Stimulated activated CD8-positive, alpha-beta memory T cell treated with anti-CD3 and anti-CD28 coated beads, Interleukin-4, amount 100 ng/mL, for 48 hours (primary cell): ENCODE results near the gene LVRN.

Experiments
- DNase-seq: peaks from one replicate; pipeline ENCODE4 v3.0.0-alpha.2; 2020

LVRN gene

DNA sequence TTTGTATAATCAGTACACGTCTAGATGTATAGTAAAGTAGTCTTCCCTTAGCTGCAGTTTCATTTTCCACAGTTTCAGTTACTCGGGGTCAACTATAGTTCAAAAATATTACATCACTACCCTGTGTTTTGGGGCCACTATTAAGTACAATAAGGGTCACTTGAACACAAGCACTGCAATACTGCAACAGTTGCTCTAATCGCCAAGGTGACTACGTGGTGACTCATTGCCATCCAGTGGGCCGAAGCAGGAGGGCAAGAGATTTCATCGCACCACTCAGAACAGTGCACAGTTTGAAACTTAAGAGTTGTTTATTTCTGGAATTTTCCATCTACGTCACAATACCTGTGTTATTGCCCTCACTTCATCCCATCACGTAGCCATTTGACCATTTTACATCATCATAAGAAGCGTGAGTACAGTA is 69.8 kb downstream of the LVRN start, which contains the start of gene ARL14EPL:
Gene ARL14EPL (plus strand): TSS at position 379 of the 424 bp plus-strand sequence. CDS start 18,994 bp downstream, outside the sequence.
- peak; percentile 25 for DNase-seq

DNA sequence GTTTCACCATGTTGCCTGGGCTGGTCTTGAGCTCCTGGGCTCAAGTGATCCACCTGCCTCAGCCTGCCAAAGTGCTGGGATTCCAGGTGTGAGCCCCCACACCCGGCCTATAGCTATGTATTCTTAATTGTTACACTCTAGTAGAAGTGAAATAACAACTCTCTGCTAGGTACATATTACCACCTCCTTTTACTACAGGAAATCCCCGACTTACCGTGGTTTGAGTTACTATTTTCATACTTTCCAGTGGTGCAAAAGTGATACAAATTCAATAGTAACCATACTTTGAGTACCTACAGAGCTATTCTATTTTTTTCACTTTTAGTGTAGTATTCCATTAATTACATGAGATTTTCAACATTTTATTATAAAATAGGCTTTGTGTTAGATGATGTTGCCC is 70.7 kb downstream of the LVRN start:
- no peak for DNase-seq

GRCh38 chr5:116035123-116035522 is 72.8 kb downstream of the LVRN start:
- DNase-seq, result no peak

GRCh38 chr5:116037236-116037822 is 75.1 kb downstream of the LVRN start:
- no peak for DNase-seq

DNA sequence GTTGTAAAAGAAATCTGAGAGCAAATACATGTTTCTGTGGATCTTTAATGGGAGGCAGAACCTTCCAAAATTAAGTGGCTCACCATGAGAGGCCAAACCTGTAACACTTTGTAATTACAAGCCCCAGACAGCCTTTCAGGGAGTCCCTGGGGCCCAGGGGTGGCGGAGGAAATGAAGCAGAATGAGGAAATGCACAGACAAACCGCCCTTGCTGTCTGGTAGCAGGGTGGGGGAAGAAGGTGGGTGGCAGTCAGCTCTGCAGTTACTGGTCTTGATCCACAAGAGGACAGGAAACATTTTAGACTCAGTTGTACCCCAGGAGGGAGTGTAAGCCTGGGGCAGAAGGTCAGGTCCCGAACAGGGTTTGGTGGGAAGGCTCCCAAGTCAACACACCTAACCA is 76.5 kb downstream of the LVRN start:
- DNase-seq, result no peak

DNA sequence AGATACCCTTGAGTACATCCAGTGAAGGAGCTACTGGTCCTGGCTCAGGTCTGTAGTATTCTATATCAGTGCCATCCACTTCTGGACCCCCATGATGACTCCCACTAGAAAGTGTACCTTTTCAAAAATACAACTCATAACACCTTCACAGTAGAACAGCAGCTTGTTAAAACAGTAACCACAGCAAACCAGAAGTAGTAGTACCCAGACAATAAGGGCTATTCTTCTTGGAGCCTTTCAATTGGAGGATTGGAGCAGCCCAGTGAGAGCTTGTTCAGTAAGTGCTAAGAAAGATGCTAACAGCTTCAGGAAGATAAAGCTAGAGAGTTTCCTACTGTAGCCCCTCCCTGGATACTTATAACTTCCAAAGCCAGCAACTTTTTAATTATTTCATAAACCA is 80.1 kb downstream of the LVRN start:
- no peak for DNase-seq

- no peak for DNase-seq
These were observed 81.8 kb downstream of the LVRN start for GRCh38 chr5:116044073-116044472.

DNA sequence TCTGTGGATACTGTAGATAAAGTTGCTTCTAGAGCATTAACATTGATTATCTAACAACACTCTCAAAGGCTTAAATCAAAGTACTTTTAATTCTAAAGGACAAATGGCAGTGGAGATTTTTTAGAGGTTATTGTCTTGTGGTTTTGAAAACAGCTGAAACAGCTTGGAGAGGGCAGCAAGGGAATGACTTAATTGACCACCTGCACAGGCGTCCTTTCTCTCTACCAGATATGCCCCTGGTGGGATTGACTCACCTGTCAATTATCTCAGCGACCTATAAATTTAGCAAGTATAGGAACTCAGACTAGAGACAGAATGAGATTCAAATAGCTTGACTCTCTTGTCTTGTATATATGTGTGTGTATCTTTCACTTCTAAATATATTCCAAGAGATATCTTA is 83.5 kb downstream of the LVRN start:
- DNase-seq, result no peak

GRCh38 chr5:116046261-116046660 is 84.0 kb downstream of the LVRN start:
- DNase-seq, result no peak

DNA sequence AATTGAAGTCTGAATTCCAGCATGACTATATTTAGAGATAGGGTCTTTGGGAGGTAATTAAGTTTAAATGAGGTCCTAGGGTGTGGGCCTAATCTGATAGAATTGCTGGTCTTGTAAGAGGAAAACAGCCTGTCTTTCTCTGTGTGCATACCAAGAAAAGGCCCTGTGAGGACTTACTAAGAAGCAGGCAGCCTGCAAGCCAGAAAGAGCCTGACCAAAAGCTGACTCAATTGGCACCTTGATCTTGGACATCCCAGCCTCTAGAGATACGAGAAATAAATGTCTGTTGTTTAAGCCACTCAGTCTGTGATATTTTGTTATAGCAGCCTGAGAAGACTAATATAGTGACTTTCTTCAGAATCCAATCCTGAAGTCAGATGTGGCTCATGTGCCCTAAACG is 84.5 kb downstream of the LVRN start:
- no peak for DNase-seq

DNA sequence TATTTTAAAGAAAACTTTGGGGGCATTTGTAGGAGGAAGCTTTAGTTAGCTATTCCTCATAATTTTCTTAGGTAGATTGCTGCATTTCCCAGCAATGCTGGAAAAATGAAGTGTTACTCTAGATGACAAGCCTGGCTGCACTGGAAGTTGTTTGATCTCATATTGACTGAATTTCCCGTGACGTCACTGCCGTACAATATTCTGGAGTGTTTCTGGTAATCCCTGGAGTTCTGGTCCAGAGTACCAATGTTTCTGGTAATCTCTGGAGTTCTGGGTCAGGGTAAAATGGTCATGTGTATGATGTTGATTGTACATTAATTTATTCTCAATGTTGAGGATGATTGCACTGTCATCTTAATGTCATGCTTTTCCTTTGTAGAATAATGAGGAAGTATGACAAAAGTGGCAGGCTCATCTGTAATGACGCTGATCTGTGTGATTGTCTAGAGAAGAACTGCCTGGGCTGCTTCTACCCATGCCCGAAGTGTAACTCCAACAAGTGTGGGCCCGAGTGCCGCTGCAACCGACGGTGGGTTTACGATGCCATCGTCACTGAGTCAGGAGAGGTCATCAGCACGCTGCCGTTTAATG is 96.2 kb downstream of the LVRN start:
- no peak for DNase-seq

GRCh38 chr5:116062352-116062751 is 100.1 kb downstream of the LVRN start:
- DNase-seq, result no peak

DNA sequence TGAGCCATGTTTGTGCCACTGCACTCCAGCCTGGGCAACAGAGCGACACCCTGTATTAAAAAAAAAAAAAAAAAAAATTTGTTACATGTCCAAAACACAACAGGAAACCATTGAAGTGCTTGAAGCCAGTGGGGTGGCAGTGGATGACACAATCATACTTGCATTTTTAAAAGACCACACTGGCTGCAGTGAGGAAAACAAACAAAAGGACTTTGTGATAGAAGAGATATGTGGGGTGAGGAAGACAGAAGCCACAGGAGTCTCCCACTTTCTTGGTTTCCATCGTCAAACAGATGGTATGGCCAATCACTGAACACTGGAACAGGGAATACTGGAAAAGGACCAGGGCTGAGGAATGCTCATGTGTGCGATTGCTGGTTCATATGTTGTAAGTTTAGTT is 101.7 kb downstream of the LVRN start:
- no peak for DNase-seq

GRCh38 chr5:116068028-116068632 is 105.9 kb downstream of the LVRN start:
- no peak for DNase-seq

DNA sequence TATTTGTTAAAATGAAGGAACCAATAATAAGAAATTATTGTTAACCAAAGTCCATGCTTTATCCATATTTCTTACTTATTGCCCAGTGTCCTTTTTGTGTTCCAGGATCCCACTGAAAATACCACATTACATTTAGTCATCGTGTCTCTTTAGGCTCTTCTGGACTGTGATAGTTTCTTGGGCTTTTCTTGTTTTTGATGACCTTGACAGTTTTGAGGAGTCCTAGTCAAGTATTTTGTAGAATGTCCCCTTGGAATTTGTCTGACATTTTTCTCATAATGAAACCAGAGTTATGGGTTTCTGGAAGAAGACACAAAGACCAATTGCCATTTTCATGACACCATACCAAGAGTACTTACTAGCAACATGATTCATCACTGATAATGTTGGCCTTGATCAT is 108.9 kb downstream of the LVRN start:
- no peak for DNase-seq

DNA sequence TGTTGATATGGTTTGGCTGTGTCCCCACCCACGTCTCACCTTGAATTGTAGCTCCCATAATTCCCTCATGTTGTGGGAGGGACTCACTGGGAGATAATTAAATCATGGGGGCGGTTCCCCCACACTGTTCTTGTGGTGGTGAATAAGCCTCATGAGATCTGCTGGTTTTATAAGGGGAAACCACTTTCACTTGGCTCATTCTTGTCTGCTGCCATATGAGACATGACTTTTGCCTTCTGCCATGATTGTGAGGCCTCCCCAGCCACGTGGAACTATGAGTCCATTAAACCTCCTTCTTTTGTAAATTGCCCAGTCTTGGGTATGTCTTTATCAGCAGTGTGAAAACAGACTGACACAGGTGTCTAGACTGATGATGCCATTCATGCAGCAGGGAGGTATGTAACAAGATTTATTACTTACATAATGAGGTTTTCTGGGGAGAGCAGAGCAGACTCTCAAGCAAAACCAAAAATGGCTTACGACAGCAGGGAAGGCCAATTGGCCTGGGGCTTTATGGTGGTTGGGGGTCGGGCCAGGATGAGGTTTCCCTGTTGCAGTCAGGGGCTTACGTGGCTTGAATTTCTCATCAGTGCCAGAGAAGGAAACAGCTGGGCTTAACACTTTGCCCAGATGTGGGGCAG is 113.0 kb downstream of the LVRN start:
- no peak for DNase-seq

GRCh38 chr5:116076496-116076895 is 114.2 kb downstream of the LVRN start:
- DNase-seq, result no peak
